Fibroblast of villous mesenchyme (primary cell): ENCODE data around the gene TGM4. TPM values are rescaled to one million over a fixed set of nuclear protein-coding genes. Genes with fewer than 3 reads are reported as not detected.
A peak's percentile ranks its signal among the peaks of the same experiment; 100 is the strongest.
"Not testable (repeated sequence)": the region's sequence is repeated elsewhere in the genome, so short reads cannot be mapped to it uniquely, and the experiment has no call there.

Experiments used
- DNase-seq: peaks from one replicate; pipeline ENCODE4 v3.0.0-alpha.2; 2010; ENCODE audit warnings: low read depth
- H3K4me3 ChIP-seq: 2 replicates; pipeline ENCODE4 v1.5.1; 2011; ENCODE audit warnings: low read depth, mild to moderate bottlenecking, low read length
- total RNA-seq: library from RNA; depleted of rRNA; stranded (reverse); fragments of >200 nt; gene quantifications from 2 replicates; pipeline ENCODE4 v1.2.3, GENCODE V29; 2012
- TF ChIP-seq, protein P1 (sequence below): IDR thresholded peaks from 2 replicates; pipeline ENCODE4 v1.5.1; 2012; ENCODE audit warnings: low read depth, mild to moderate bottlenecking, low read length; ENCODE audit not compliant: insufficient read depth

TGM4 gene
- total RNA-seq, 1 donor = not detected

DNA sequence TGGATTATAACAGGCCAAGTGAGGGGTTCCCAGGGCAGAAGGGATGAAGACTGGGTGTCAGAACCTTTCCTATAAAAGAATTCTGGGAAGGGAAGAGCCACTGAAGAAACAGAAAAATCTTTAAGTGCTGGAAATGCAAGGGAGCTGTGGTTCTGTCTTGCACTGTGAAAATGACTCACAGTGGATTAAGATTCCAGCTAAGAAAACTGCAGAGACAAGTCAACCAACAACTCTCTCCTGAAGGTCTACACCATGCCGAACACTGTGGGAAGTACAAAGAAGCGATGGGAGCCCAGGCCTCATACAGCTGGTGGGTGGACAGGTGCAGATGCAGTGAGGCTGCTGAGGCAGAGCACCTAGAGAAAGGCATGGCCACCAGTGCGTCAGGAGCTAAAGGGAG, 73.8 kb downstream of the TGM4 start:
- no peak for DNase-seq
- TF ChIP-seq, protein P1, sequence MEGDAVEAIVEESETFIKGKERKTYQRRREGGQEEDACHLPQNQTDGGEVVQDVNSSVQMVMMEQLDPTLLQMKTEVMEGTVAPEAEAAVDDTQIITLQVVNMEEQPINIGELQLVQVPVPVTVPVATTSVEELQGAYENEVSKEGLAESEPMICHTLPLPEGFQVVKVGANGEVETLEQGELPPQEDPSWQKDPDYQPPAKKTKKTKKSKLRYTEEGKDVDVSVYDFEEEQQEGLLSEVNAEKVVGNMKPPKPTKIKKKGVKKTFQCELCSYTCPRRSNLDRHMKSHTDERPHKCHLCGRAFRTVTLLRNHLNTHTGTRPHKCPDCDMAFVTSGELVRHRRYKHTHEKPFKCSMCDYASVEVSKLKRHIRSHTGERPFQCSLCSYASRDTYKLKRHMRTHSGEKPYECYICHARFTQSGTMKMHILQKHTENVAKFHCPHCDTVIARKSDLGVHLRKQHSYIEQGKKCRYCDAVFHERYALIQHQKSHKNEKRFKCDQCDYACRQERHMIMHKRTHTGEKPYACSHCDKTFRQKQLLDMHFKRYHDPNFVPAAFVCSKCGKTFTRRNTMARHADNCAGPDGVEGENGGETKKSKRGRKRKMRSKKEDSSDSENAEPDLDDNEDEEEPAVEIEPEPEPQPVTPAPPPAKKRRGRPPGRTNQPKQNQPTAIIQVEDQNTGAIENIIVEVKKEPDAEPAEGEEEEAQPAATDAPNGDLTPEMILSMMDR = no peak
- no peak overlapping the region for H3K4me3 ChIP-seq

DNA sequence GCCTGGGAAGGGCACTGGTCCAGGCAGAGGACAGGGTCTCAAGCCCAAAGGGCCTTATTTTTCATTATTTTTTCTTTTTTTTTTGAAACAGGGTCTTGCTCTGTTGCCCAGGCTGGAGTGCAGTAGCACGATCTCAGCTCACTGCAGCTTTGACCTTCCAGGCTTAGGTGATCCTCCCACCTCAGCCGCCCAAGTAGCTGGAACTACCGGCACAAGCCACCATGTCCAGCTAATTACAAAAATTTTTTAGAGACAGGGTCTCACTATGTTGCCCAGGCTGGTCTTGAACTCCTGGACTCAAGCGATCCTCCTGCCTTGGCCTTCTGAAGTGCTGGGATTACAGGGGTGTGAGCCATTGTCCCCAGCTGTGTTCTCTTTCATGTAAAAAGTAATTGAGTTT, 75.4 kb downstream of the TGM4 start:
- DNase-seq, H3K4me3 ChIP-seq: not testable (repeated sequence)

DNA sequence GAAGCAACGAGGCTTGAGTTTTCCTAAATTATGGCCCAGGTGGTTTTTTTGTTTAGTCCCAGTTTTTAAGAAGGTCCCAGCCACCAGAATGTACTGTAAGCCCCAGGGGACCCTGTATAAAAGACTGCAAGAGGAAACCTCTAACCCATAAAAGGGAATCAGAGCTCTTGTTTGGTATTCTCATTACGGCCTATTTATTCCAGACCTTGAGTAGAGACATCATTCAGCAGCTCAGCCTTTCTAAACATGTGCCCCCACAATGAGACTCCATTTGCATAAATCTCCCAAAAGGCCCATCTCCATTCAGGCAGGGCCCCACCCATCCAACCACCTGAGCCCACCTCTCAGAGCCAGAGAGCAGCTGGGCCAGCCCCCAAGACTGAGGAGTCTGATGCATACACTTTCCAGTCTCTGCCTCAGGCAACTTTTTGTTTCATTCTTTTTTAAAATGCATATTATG, 75.9 kb downstream of the TGM4 start:
- no peak overlapping the region for H3K4me3 ChIP-seq
- TF ChIP-seq, protein P1 = no peak
- DNase-seq = no peak

DNA sequence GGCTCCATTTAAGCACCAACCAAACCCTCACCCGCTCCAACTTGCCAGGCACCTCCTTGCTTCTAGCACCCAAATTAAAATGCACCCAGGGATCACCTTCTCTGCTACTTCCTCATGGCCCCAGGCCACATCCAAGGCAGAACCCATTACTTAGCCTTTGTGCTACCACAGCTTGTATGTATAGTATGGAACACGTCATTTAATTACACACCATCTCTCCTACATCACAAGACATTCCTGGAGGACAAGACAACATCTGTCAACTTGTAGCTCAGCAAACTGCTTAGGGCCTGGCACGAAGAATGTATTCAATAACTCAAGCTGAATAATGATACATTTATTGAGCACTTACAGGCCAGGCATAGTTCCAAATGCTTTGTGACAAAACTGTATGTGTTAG, 78.3 kb downstream of the TGM4 start:
- no peak for DNase-seq
- TF ChIP-seq, protein P1 = no peak
- H3K4me3 ChIP-seq = no peak overlapping the region

DNA sequence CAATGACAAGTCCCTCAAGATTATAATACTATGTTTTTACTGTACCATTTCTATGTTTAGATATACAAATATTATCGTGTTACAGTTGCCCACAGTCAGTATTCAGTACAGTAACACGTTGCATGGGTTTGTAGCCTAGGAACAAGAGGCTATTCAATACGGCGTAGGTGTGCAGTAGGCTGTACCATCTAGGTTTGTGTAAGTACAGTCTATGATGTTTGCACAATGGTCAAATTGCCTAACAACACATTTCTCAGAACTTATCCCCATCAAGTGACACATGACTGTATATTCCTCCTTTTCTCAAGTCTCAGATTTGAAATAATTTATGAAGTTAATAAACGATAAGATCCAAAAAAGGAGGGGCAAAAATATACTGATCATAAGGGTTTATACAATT, 79.9 kb downstream of the TGM4 start:
- DNase-seq = no peak

DNA sequence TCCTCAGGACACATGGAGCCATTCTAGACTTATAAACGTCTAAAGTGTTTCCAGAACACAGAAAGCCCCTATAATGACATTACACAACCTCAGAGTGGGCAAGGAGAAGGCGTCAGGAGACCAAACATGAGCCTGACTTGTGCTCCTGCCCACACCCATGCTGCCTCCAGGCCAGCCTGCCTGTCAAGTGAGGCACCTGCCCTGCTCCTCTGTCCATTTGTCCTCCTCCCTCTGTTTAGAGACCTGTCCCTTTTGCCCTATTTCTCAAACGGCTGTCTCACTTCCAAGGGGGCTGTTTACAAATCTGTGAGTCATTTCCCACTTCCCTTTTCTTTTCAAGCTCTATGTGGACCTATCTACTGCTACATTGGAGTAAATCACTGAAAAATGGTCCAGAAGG, 80.6 kb downstream of the TGM4 start:
- H3K4me3 ChIP-seq = no peak overlapping the region
- TF ChIP-seq, protein P1 = no peak
- peak; percentile 34 for DNase-seq

More for the DNA sequence above, 79.9 kb downstream of the TGM4 start:
- TF ChIP-seq, protein P1 = no peak
- H3K4me3 ChIP-seq = no peak overlapping the region

DNA sequence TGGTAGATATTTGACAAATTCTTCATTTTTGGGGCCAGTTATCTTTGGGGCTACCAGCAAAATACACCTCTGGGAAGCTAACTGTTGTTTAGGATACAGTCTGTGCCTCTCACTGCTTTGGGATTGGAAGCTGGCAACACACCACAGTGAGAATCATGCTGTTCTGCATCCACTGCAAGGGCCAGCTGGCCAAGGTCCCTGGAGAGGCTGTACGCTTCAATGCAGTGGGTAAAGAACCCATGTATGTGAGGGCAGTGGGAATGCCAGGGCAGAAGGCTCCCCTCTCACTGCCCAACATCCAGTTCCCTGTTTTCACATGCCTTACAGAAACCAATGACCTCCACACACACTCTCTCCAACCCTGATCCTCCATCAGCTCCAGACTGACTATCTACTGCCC, 81.5 kb downstream of the TGM4 start:
- no peak for DNase-seq
- no peak overlapping the region for H3K4me3 ChIP-seq
- TF ChIP-seq, protein P1 = no peak
